ENCODE measurements around the gene DUOX1. TPM values are rescaled to one million over a fixed set of nuclear protein-coding genes. Genes with fewer than 3 reads are reported as not detected.
A peak's percentile ranks its signal among the peaks of the same experiment; 100 is the strongest.

DUOX1 gene
- total RNA-seq, 2 donors from 2014 or later, result 0.08 TPM; not detected in 1

DNA sequence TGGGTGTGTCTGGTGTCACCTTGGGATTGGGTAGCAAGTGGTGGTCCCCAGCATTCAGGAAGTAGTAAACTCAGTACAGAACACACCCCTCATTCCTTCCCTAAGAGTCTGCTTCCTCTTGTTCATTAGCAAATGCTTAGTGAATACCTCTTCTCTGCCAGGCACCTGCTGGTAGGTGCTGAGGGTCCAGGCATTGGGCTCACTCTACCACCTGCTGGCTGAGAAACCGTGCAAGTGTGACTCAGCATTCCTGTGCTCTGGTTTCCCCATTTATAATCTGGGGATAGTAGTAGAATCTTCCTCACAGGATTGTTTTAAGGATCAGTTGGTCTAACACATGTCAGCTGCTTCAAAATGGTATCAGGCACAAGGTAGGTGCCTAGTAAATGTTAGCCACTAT, 53.2 kb downstream of the DUOX1 start:
- no peak for DNase-seq (ENCODE audit: low spot score)
- H3K27ac Mint-ChIP-seq, result no peak overlapping the region
- no peaks in the 10 kb centered on the region for H3K9me3 Mint-ChIP-seq
- no peaks in the 10 kb centered on the region for H3K36me3 Mint-ChIP-seq
- no peak for ATAC-seq
- peaks cover 6 to 14% of the 10 kb centered on the region in 2 donors for H3K27me3 Mint-ChIP-seq
- H3K4me1 Mint-ChIP-seq (ENCODE audit: low read depth in 2 of 2), result peaks cover 17 to 25% of the 10 kb centered on the region in 2 donors
- no peak overlapping the region for H3K4me3 Mint-ChIP-seq

DNA sequence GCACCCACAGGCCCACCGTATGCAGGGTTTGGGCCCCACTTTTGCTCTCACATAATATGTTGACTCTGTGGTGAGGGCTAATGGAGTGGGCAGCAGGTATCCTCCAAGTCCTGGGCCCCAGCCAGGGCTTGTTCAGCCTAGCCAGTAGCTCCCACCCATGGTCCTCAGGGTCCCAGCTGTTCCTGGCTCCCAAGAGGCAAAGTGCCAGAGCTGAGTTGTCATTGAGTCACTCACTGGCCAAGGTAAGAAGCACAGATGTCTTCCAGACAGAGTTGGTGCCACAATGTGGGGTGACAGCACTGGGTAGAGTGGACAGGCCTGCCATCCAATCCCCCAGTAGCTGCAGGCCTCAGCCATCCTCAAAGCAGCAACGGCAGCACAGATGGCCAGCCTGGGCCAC, 53.7 kb downstream of the DUOX1 start:
- Mint-ChIP-seq H3K36me3 (no peaks in the 10 kb centered on the region), H3K4me1 (ENCODE audit: low read depth in 2 of 2) (peaks cover 22 to 28% of the 10 kb centered on the region in 2 donors), H3K27me3 (peaks cover 10 to 17% of the 10 kb centered on the region in 2 donors), H3K9me3 (no peaks in the 10 kb centered on the region), H3K4me3 (no peak overlapping the region), H3K27ac (no peak overlapping the region)
- ATAC-seq, result no peak
- no peak for DNase-seq (ENCODE audit: low spot score)

DNA sequence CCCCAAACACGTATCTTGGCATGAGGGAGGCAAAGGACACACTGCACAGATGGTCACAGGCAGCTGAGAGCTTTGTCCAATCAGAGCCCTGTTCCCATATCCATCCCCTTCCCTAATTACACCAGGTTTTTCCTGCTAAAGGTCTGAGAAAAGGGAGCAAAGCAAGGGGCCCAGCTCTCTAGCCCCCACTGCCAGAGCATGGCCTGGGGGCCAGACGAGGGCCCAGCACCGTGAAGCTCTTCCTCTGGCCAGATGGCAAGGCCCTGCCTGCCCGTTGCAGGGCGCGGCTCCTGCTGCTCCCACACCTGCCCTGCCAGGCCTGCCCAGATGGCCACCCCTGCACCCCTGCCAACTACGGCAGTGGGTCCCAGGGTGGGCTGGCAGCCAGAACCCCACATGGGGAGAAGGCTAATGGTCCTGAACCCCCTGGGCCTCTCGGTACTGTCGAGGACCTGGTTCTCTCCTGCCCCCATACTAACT, 54.8 kb downstream of the DUOX1 start:
- Mint-ChIP-seq H3K4me1 (ENCODE audit: low read depth in 2 of 2) (peaks cover 26 to 30% of the 10 kb centered on the region in 2 donors), H3K27me3 (peaks cover 14 to 18% of the 10 kb centered on the region in 2 donors), H3K9me3 (no peaks in the 10 kb centered on the region), H3K27ac (no peak overlapping the region), H3K36me3 (no peaks in the 10 kb centered on the region), H3K4me3 (no peak overlapping the region)
- ATAC-seq (no peak), DNase-seq (ENCODE audit: low spot score) (no peak)

DNA sequence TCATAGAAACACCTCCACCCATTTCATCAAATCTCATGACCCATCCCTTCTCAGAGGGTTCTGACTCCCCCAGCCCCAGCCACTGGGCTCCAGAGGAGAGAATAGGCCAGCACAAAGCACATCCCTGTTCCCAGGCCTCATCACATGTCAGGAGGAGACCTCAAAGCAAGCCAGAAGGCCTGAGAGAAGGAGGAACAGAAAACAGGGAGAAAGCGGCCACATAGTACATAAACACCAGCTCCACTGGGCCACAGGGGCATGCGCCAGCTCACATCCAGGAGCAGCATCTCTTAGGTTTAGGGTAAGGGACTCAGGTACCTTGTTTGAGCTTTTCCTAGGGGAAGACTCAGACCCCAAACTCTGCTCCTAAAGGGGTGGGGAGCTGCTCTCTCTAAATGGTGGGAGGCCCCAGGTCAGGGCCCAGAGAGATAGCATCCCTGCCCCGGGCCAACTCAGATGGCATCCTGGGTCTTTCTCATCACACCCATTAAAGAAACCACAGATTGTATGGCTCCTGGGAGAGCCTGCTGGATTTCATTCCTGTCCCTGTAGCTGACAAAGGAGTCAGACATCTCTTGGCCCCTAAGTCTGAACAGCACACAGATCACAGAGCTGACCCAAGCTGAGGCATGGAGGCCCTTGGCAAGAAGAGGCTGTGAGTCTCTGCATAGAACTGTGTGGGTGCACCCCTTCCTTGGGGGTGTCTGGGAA, 55.4 kb downstream of the DUOX1 start:
- Mint-ChIP-seq H3K36me3 (no peaks in the 10 kb centered on the region), H3K4me3 (no peak overlapping the region), H3K4me1 (ENCODE audit: low read depth in 2 of 2) (peaks cover 19 to 25% of the 10 kb centered on the region in 2 donors), H3K27me3 (peaks cover 18 to 22% of the 10 kb centered on the region in 2 donors), H3K9me3 (no peaks in the 10 kb centered on the region), H3K27ac (no peak overlapping the region)
- ATAC-seq (no peak), DNase-seq (ENCODE audit: low spot score) (no peak)

DNA sequence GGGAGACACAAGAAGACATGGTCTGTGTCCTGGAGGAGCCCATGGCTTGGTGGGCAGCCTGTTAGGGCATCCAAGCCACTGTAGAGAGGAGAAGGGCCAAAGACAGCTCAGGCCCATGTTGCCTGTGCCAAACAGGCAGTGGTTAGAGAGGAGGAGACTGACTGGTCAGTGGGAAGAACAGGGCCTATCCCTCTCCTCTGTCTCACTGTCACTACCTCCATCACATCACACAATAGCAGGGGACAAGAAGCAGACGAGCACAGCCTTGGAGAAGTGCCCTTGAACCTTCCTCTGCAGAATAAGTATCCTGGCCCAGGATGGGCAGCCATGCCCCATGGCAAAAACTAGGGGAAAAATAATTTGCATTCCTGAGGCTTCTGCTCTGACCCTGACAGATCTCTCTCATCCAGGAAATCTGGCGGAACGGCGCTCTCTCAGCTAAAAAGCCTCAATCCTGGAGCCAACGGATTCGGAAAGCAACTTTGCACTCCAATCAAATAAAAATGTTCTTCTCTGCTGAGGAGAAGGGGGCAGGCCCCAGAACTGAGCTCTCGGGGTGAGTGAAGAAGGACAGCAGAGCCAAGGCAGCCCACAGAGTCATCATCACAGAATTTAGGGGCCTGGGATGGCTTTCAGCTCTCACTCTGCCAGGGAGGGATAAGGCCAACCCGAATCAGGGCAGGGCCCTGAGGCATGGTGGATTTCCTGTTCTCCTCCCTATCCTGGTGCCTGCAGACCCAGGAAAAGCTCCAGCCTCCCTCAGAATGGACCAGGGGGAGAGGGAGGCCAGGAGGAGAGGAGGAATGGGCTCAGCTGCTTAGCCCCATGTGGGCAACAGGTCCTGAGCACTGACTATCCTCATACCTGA, 56.3 kb downstream of the DUOX1 start:
- DNase-seq (ENCODE audit: low spot score) (no peak), ATAC-seq (no peak)
- Mint-ChIP-seq H3K4me1 (ENCODE audit: low read depth in 2 of 2) (peaks cover 14 to 20% of the 10 kb centered on the region in 2 donors), H3K36me3 (no peaks in the 10 kb centered on the region), H3K27ac (peak overlapping the region; percentile 29 to 65), H3K27me3 (peaks cover 22 to 25% of the 10 kb centered on the region in 2 donors), H3K4me3 (peak overlapping the region; percentile 87), H3K9me3 (no peaks in the 10 kb centered on the region)

DNA sequence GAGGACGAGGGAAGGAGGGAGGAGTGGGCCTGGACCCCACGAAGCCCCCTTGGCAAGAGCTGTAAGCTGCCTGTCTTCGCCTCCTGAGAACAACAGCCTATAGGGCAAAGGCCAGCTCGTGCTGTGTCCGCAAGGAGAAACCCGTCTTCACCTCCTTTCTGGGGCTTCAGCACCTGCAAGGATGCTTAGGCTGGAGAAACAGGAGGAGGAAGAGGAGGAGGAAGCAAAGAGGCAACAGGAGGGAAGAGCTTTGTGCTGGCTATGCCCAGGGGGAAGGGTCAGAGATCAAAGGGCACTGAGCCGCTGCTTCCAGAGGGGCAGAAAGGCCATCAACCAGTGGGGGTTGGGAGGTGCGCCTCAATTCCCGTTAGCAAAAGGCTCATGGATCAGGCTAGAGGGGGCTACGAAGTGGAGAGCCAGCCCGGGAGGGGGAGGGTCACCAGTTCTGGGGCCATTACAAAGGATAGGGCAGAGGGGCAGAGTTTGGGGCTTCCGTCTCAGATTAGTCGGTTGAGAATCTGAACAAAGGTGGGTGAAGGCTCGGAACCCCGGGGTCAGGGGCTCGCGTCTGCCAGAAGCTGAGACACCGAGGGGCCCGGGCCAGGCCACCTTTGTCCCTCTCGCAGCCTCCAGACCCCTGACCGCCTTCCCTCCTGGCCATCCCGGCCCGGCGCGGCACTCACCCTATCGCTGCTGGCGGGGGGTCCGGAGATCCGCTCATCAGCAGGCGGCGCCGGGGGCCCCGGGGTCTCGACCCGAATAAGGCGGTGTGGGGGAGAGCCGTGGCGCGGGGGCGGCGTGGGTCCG, 57.2 kb downstream of the DUOX1 start:
- H3K27me3 Mint-ChIP-seq, result peaks cover 22 to 24% of the 10 kb centered on the region in 2 donors
- no peak for DNase-seq (ENCODE audit: low spot score)
- H3K9me3 Mint-ChIP-seq, result no peaks in the 10 kb centered on the region
- no peak for ATAC-seq
- H3K4me3 Mint-ChIP-seq, result peak overlapping the region; percentile 87
- H3K4me1 Mint-ChIP-seq (ENCODE audit: low read depth in 2 of 2), result peaks cover 14 to 15% of the 10 kb centered on the region in 2 donors
- H3K27ac Mint-ChIP-seq, result peak overlapping the region; percentile 29 to 65
- no peaks in the 10 kb centered on the region for H3K36me3 Mint-ChIP-seq

DNA sequence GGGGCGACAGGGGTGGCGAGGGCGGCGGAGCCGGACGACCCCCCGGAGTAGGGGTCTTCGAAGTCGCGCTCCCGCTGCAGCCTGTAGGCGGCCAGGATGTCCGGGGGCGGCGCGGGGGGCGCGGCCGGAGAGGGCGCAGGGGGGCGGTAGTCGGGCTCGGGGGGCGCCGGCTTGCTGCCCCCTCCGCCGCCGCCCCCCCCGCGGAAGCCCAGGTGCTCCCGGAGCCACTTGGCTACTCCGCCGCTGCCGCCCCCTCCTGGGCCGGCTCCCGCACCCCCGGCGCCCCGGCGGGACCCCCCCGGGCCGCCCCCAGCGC, 57.7 kb downstream of the DUOX1 start:
- H3K4me1 Mint-ChIP-seq (ENCODE audit: low read depth in 2 of 2), result peaks cover 14% of the 10 kb centered on the region in 2 donors
- H3K9me3 Mint-ChIP-seq, result no peaks in the 10 kb centered on the region
- H3K36me3 Mint-ChIP-seq, result no peaks in the 10 kb centered on the region
- H3K27me3 Mint-ChIP-seq, result peaks cover 22 to 23% of the 10 kb centered on the region in 2 donors
- DNase-seq (ENCODE audit: low spot score) (no peak), ATAC-seq (peak; percentile 3 to 19)
- H3K4me3 Mint-ChIP-seq, result no peak overlapping the region
- H3K27ac Mint-ChIP-seq, result no peak overlapping the region

DNA sequence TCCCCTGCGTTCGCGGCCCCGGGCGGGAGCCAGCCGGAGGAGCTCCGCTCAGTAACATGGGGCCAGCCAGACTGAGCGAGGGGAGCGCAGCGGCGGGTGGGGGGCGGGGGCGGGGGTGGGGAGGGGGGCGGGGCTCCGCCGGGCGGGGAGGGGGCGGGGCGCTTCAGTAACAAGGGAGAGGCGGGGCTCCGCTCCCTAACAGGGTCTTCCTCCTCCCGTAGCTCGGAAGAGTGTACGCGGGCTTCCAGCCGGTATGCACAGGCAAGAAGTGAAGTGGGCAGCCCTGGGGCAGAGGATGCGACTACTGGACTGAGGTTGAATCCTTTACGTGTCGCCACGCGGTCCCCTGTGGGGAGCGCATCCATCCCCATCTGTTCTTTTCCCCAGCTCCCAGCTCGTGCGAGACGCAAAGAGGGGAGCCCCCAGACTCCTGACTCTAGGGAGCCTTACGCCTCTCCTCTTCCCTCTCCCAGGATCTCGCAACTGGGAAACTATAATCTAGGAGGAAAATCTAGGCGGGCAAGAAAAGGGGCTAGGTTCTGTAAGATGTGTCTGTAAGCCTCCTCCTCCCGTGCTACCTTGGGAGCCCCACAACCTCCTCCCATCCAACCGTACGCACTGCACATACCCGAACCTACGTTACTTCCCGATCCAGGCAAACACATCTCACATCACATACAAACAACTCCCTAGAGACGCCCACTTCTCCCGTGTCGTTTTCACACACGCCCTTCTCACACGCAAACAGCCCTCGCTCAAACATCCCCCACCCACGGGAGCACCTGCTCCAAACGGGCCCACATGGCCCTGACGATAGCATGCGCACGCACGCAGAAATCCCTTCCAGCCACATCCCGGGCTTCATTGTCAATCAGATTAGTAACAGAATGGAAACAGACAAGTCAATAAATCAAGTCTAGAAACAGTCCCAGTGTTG, 58.4 kb downstream of the DUOX1 start, which contains the start of gene SHF:
TSS of gene SHF (minus strand) at position 73 of the 937 bp plus-strand sequence. CDS start at position 58, 15 bp downstream.
- DNase-seq (ENCODE audit: low spot score), result no peak
- Mint-ChIP-seq H3K27me3 (peaks cover 22 to 23% of the 10 kb centered on the region in 2 donors), H3K9me3 (no peaks in the 10 kb centered on the region), H3K36me3 (no peaks in the 10 kb centered on the region), H3K4me3 (peak within 1 kb of the TSS; percentile 90), H3K27ac (peak within 1 kb of the TSS; percentile 29 to 65), H3K4me1 (ENCODE audit: low read depth in 2 of 2) (peaks cover 14% of the 10 kb centered on the region in 2 donors)
- ATAC-seq, result peak; percentile 69 to 78

DNA sequence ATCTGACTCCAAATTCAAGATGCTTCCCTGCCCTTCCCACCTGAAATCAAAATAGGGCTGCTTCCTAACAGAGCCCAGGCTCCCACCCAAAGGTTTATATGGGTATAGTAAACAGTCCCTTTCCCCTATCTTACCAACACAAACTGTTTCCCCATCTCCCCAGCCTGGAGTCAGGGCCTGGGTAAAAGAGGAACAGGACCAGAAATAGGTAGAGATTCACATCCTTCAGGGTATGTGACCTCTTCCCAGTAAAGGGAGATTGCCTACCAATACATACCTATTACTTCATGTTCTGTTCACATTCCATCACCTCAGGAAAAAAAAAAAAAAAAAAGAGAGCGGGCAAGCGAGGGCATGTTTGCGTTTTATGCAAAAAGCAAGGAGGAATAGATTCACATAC, 67.7 kb downstream of the DUOX1 start:
- no peaks in the 10 kb centered on the region for H3K36me3 Mint-ChIP-seq
- H3K9me3 Mint-ChIP-seq, result no peaks in the 10 kb centered on the region
- DNase-seq (ENCODE audit: low spot score), result no peak
- H3K27me3 Mint-ChIP-seq, result no peaks in the 10 kb centered on the region
- H3K4me3 Mint-ChIP-seq, result no peak overlapping the region
- H3K27ac Mint-ChIP-seq, result no peak overlapping the region
- H3K4me1 Mint-ChIP-seq (ENCODE audit: low read depth in 2 of 2), result peaks cover 5 to 20% of the 10 kb centered on the region in 2 donors
- ATAC-seq, result no peak

DNA sequence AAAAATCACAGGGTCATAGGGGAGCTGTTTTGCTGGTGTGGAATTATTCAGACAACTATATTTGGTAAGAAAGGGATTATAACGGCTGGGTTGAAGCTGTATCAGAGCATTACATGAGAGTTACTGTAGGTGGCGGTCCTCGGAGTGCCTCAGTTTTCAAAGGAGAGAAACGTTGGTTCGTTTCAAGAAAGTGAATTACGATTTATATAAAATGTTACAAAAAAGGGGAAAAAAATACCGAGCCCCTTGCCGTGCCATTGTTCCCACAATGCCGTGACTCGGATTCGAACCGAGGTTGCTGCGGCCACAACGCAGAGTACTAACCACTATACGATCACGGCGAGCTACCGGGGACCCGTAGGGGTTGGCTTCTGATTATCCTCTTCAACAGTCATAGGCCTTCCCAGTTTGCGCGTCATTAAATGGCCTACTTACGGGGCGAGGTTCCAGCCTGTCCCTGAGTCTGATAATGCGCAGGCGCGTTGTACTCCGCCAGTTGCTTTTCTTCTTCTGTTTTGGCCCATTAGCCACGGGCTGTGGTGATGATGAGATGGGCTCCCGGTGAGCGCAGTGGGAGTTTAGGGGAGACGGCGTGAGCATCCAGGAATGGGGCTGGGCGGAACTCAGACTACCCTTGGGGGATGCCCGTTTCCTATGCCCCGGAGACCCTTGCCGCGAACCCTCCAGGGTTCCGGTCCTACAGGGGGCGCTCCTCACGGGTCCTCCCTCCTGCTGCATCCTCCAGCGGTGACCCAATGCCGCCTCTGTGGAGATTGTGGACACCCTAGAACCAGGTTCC, 68.7 kb downstream of the DUOX1 start:
- peak; percentile 89 to 90 for ATAC-seq
- Mint-ChIP-seq H3K27me3 (no peaks in the 10 kb centered on the region), H3K4me3 (no peak overlapping the region), H3K4me1 (ENCODE audit: low read depth in 2 of 2) (peaks cover 5 to 20% of the 10 kb centered on the region in 2 donors), H3K9me3 (no peaks in the 10 kb centered on the region), H3K27ac (no peak overlapping the region), H3K36me3 (no peaks in the 10 kb centered on the region)
- DNase-seq (ENCODE audit: low spot score), result peak; percentile 93

DNA sequence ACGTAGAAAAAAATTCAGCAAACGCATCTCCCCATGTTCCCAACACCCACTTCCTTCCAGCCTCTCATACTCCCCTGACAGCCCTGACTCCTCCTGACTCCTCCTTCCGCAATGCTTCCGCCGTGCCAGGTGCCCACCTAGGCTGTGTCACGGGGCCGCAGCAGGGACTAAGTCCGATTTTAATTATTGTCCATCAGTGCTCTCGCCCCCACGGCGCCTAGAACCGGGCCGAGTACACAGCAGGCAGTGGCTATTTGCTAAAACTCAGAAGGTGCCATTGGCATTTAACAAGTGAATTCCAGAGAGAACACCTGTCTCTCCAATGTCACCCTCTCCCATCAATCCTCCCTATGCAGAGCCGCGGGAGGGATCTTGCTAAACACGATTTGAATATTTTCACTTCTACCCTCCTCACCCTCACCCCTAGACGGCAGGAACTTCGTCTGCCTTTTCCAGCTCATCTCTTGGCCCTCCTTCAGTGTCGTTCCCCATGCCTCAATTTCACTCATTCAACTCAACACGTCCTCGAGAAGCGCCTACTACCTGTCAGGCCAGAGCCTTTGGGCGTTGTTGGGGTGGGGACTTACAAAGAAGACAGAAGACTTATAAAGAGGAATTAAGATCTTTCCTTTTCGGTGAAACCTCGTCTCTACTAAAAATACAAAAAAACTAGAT, 69.5 kb downstream of the DUOX1 start:
- no peak for DNase-seq (ENCODE audit: low spot score)
- Mint-ChIP-seq H3K27ac (no peak overlapping the region), H3K9me3 (no peaks in the 10 kb centered on the region), H3K4me1 (ENCODE audit: low read depth in 2 of 2) (peaks cover 5 to 20% of the 10 kb centered on the region in 2 donors), H3K4me3 (no peak overlapping the region), H3K36me3 (no peaks in the 10 kb centered on the region), H3K27me3 (no peaks in the 10 kb centered on the region)
- ATAC-seq, result no peak

All from natural killer cell treated with Interleukin-12 subunit alpha and Interleukin-12 subunit beta and Interleukin-15 and Interleukin-18, amount 100 ng/mL, for 72 hours (primary cell).